PC-9 (cell line): ENCODE measurements around the gene ST13. TPM values are rescaled to one million over a fixed set of nuclear protein-coding genes. Genes with fewer than 3 reads are reported as not detected.
"Not testable (repeated sequence)": the region's sequence is repeated elsewhere in the genome, so short reads cannot be mapped to it uniquely, and the experiment has no call there.

Source experiments
- BruUV-seq: library from RNA; stranded (reverse); fragments of 400-500 nt; replicated peaks from 2 replicates; lab custom pipeline; 2021; lab: Mats Ljungman, UMichigan
- CTCF ChIA-PET: fragments of 300-600 bp; sonication (Branson Sonifier 250); formaldehyde crosslinking; loops from one replicate; lab custom pipeline; 2022; ENCODE audit warnings: antibody characterized with exemption; lab: Charles Lee
- POLR2A ChIA-PET: fragments of 300-600 bp; sonication (Branson Sonifier 250); formaldehyde crosslinking; loops from one replicate; lab custom pipeline; 2022; ENCODE audit warnings: antibody characterized with exemption; ENCODE audit not compliant: unreplicated experiment; lab: Charles Lee
- DNase-seq, 2 experiments: peaks; one replicate each; pipeline versions ENCODE4 v3.0.0 to v3.0.0-alpha.2; 2015 to 2022; ENCODE audit warnings: mixed read lengths in 1 of 2
- H2AFZ ChIP-seq: fragments of 200-600 bp; sonication (generic); 2 replicates; pipeline ENCODE4 v1.8.1; 2017; ENCODE audit warnings: antibody characterized with exemption
- H3F3A ChIP-seq: fragments of 200-600 bp; sonication (generic); 2 replicates; pipeline ENCODE4 v1.8.1; 2017; ENCODE audit warnings: antibody characterized with exemption, mild to moderate bottlenecking, low read depth; ENCODE audit not compliant: insufficient read depth
- H3K27ac ChIP-seq: fragments of 200-600 bp; sonication (generic); 2 replicates; pipeline ENCODE4 v1.6.1; 2016; ENCODE audit warnings: mixed run types
- H3K27me3 ChIP-seq: fragments of 200-600 bp; sonication (generic); 2 replicates; pipeline ENCODE4 v1.6.1; 2016; ENCODE audit warnings: low read depth, mixed run types; ENCODE audit not compliant: insufficient read depth
- H3K36me3 ChIP-seq: fragments of 200-600 bp; sonication (generic); 2 replicates; pipeline ENCODE4 v1.6.1; 2016; ENCODE audit warnings: low read depth, mixed run types
- H3K4me1 ChIP-seq: fragments of 200-600 bp; sonication (generic); replicated peaks from 2 replicates; pipeline ENCODE4 v1.6.1; 2016; ENCODE audit warnings: mixed run types; ENCODE audit not compliant: insufficient read depth
- H3K4me2 ChIP-seq: fragments of 200-600 bp; sonication (generic); 2 replicates; pipeline ENCODE4 v1.6.1; 2017; ENCODE audit warnings: mixed run types
- H3K4me3 ChIP-seq: fragments of 200-600 bp; sonication (generic); 2 replicates; pipeline ENCODE4 v1.6.1; 2016; ENCODE audit warnings: mixed run types
- H3K79me2 ChIP-seq: fragments of 200-600 bp; sonication (generic); 2 replicates; pipeline ENCODE4 v1.6.1; 2017; ENCODE audit warnings: low read depth, mixed run types
- H3K9me2 ChIP-seq: fragments of 200-600 bp; sonication (generic); 2 replicates; pipeline ENCODE4 v1.8.1; 2017; ENCODE audit warnings: mild to moderate bottlenecking; ENCODE audit not compliant: insufficient read depth
- H3K9me3 ChIP-seq: fragments of 200-600 bp; sonication (generic); 2 replicates; pipeline ENCODE4 v1.8.1; 2016; ENCODE audit warnings: low read depth; ENCODE audit not compliant: insufficient read depth
- H4K20me1 ChIP-seq: fragments of 200-600 bp; sonication (generic); 2 replicates; pipeline ENCODE4 v1.8.1; 2017; ENCODE audit not compliant: insufficient read depth
- CTCF ChIP-seq: fragments of 200-600 bp; sonication (generic); conservative IDR thresholded peaks from 2 replicates; pipeline ENCODE4 v1.6.1; 2017; ENCODE audit warnings: mixed run types, antibody characterized with exemption, mild to moderate bottlenecking, moderate library complexity
- EZH2 ChIP-seq: fragments of 200-600 bp; sonication (generic); IDR thresholded peaks from 2 replicates; pipeline ENCODE4 v1.8.0; 2017; ENCODE audit warnings: antibody characterized with exemption, low read depth
- intact Hi-C: fragments of 100-400 bp; cut with micrococcal nuclease; formaldehyde crosslinking; loops from one replicate; pipeline ENCODE4 v1.10.0; 2022; ENCODE audit not compliant: unreplicated experiment
- microRNA-seq: library from miRNA; unstranded; fragments of <30 nt; microRNA quantifications from one replicate; pipeline ENCODE4 v1.2.0, GENCODE V29; 2021; ENCODE audit warnings: borderline number of aligned reads, borderline replicate concordance
- total RNA-seq: library from RNA; stranded (reverse); gene quantifications from 2 replicates; pipeline ENCODE4 v1.2.3, GENCODE V29; 2021

ST13 gene
- total RNA-seq, 1 experiment from 2014 or later: 285 TPM

- ChIA-PET POLR2A (no interaction called here), CTCF (no interaction called here)
- Histone ChIP-seq H3F3A (peaks cover under 1% of the 10 kb centered on the region; the same call in 1 of the 2 replicates), H3K9me3 (no peaks in the 10 kb centered on the region), H4K20me1 (peaks cover 9% of the 10 kb centered on the region; the same call in 1 of the 2 replicates), H3K9me2 (no peaks in the 10 kb centered on the region), H3K4me2 (no peak overlapping the region), H3K4me3 (no peak overlapping the region), H2AFZ (no peak overlapping the region), H3K4me1 (0 out of 2 replicates have a peak, but pooled peaks cover 6% of the 10 kb centered on the region), H3K79me2 (peaks cover 5% of the 10 kb centered on the region; the same call in 1 of the 2 replicates), H3K27ac (no peak overlapping the region), H3K36me3 (peaks cover 20% of the 10 kb centered on the region), H3K27me3 (no peaks in the 10 kb centered on the region)
- BruUV-seq: no TSS peak
- intact Hi-C loops: no loop called here
- DNase-seq: no peak
- TF ChIP-seq EZH2: no peak
- no peak for TF ChIP-seq CTCF
These were observed 67.3 kb downstream of the ST13 start for GRCh38 chr22:40789131-40789530.

GRCh38 chr22:40782521-40782920, 73.9 kb downstream of the ST13 start:
- Histone ChIP-seq H3K79me2 (peaks cover 17% of the 10 kb centered on the region), H3K4me3 (no peak overlapping the region; the same call in 1 of the 2 replicates), H3K36me3 (peaks cover 24% of the 10 kb centered on the region; the same call in 1 of the 2 replicates), H2AFZ (no peak overlapping the region), H3K9me2 (no peaks in the 10 kb centered on the region), H4K20me1 (no peaks in the 10 kb centered on the region), H3K9me3 (no peaks in the 10 kb centered on the region), H3K27me3 (no peaks in the 10 kb centered on the region), H3K27ac (peak overlapping the region; percentile 63), H3F3A (peaks cover 27% of the 10 kb centered on the region), H3K4me2 (peak overlapping the region; percentile 58), H3K4me1 (peaks cover 37% of the 10 kb centered on the region)
- no TSS peak for BruUV-seq
- TF ChIP-seq EZH2: no peak
- no peak for TF ChIP-seq CTCF
- ChIA-PET POLR2A (interaction anchor here (0.6 kb wide), 1 partner anchor 39 kb away, joined by 5 read pairs; no protein-coding TSS in a partner anchor), CTCF (no interaction called here)
- intact Hi-C loops: no loop called here
- peak; percentile 23 to 89 for DNase-seq

- intact Hi-C loops, DNase-seq, H2AFZ ChIP-seq, H3K4me3 ChIP-seq, H3K9me3 ChIP-seq, H3K27me3 ChIP-seq, H3K9me2 ChIP-seq, H4K20me1 ChIP-seq: not testable (repeated sequence)
- ChIA-PET POLR2A (interaction anchor here (0.9 kb wide), 1 partner anchor 994 kb away, joined by 3 read pairs; no protein-coding TSS in a partner anchor), CTCF (interaction anchor here (0.7 kb wide), 1 partner anchor 59 kb away, joined by 5 read pairs; no protein-coding TSS in a partner anchor)
- Histone ChIP-seq H3F3A (peaks cover 27% of the 10 kb centered on the region), H3K27ac (peak overlapping the region; percentile 63), H3K4me1 (peaks cover 37% of the 10 kb centered on the region), H3K4me2 (peak overlapping the region; percentile 58), H3K36me3 (peaks cover 28% of the 10 kb centered on the region), H3K79me2 (peaks cover 17% of the 10 kb centered on the region)
- TSS peak; percentile 43 for BruUV-seq
These were observed 74.7 kb downstream of the ST13 start for GRCh38 chr22:40781749-40782148.

Small RNAs within 50 kb of the gene (microRNA-seq; reads per million reads assigned to microRNA genes)
- 2.0 reads per million for gene MIR4766

Other genes with a start within 250 kb of the ST13 start
- gene MRTFA, start 219.9 kb downstream of the ST13 start, total RNA-seq: 44.7 and 64.6 TPM in 2 replicates
- gene MCHR1, start 177.2 kb downstream of the ST13 start, total RNA-seq: 0.24 and 0.28 TPM in 2 replicates
- gene SLC25A17, start 37.3 kb downstream of the ST13 start, total RNA-seq: 25.0 and 28.1 TPM in 2 replicates
- 34.3 and 42.7 TPM in 2 replicates for gene XPNPEP3, start 509 bp upstream of the ST13 start, total RNA-seq
- gene DNAJB7, start 5.5 kb upstream of the ST13 start, total RNA-seq: not detected in 2 replicates
- 52.9 and 53.3 TPM in 2 replicates for gene RBX1, start 94.7 kb upstream of the ST13 start, total RNA-seq
- 53.4 and 64.3 TPM in 2 replicates for gene EP300, start 236.0 kb upstream of the ST13 start, total RNA-seq